ENCODE results near the gene CCDC69. TPM values are rescaled to one million over a fixed set of nuclear protein-coding genes. Genes with fewer than 3 reads are reported as not detected.

Gene CCDC69
- total and polyA plus RNA-seq, 2 donors (not counting 1 experiment from before 2014, with no cell fraction given) = 58.7 to 125 TPM

- H3K79me2 ChIP-seq (ENCODE audit: control insufficient read depth, insufficient read depth, low read length) = peaks cover 58% of the 10 kb centered on the region
- no peaks in the 10 kb centered on the region for H3K9me3 Mint-ChIP-seq (ENCODE audit: insufficient read depth)
- intact Hi-C loops (cut with micrococcal nuclease) = no loop called here
- H3K27me3 ChIP-seq (replicated peaks in 1 of 4; ENCODE audit: control extremely low read depth in 1 of 4, control insufficient read depth in 3 of 4, insufficient read depth in 4 of 4, low read length in 3 of 4) = no peaks in the 10 kb centered on the region
- H3K27me3 Mint-ChIP-seq = no peaks in the 10 kb centered on the region
- ATAC-seq (ENCODE audit: low read depth) (no peak), DNase-seq (no peak)
- H3K4me1 Mint-ChIP-seq = peaks cover 45% of the 10 kb centered on the region
- H3K4me3 ChIP-seq (ENCODE audit: control extremely low read depth in 1 of 5, extremely low read depth in 1 of 5, insufficient read depth in 1 of 5, low read depth in 2 of 5, low read length in 4 of 5) = no peak overlapping the region
- H3K4me2 ChIP-seq (replicated peaks; ENCODE audit: low read depth, low read length, poor library complexity, severe bottlenecking) = no peak overlapping the region
- ChIA-PET CTCF (interaction anchor here (1.4 kb wide), 1 partner anchor 60 kb away, joined by 5 read pairs; no protein-coding TSS in a partner anchor), POLR2A (no interaction called here)
- peaks cover 10 to 79% of the 10 kb centered on the region in 2 experiments for H3K36me3 ChIP-seq (replicated peaks in 1 of 2; ENCODE audit: control extremely low read depth in 1 of 2, control insufficient read depth in 1 of 2, extremely low read depth in 1 of 2, insufficient read depth in 2 of 2, low read length in 1 of 2)
- H3K4me1 ChIP-seq (ENCODE audit: control insufficient read depth in 2 of 2, insufficient read depth in 2 of 2, low read length in 2 of 2) = peaks cover 9 to 19% of the 10 kb centered on the region in 2 donors
- peaks cover 0 to 4% (median 3%) of the 10 kb centered on the region in 3 donors for H3K9me3 ChIP-seq (ENCODE audit: control extremely low read depth in 1 of 3, control insufficient read depth in 2 of 3, insufficient read depth in 1 of 3, low read length in 2 of 3)
- TF ChIP-seq CTCF (IDR thresholded peaks at IDR 0.05) (no peak), EZH2 (IDR thresholded peaks at IDR 0.05; ENCODE audit: borderline replicate concordance, insufficient read depth, low read depth, low read length, poor library complexity, severe bottlenecking) (no peak)
- no peak overlapping the region for H3K27ac ChIP-seq (ENCODE audit: low read length in 2 of 2)
- H2AFZ ChIP-seq (ENCODE audit: insufficient read depth, low read depth, low read length, poor library complexity, severe bottlenecking) = no peak overlapping the region
- no peak overlapping the region for H3K4me3 Mint-ChIP-seq
- peak overlapping the region; percentile 4 for H3K27ac Mint-ChIP-seq
- H3K9ac ChIP-seq (ENCODE audit: low read length) = no peak overlapping the region
- WGBS (ENCODE audit: insufficient coverage) = no CpG with 5 or more reads among the region's 5 CpGs
- H4K20me1 ChIP-seq (ENCODE audit: control insufficient read depth, insufficient read depth, low read length, poor library complexity, severe bottlenecking) = no peaks in the 10 kb centered on the region
Measured at GRCh38 chr5:151186052-151186451, 37.8 kb downstream of the CCDC69 start.

GRCh38 chr5:151184316-151185042, 39.4 kb downstream of the CCDC69 start:
- 100% methylated on average over 1 of the region's 10 CpGs for WGBS (ENCODE audit: insufficient coverage)
- no peak overlapping the region for H3K27ac Mint-ChIP-seq
- intact Hi-C loops (cut with micrococcal nuclease) = loop anchor here (2.0 kb wide), 1 partner anchor 24 kb away; no protein-coding TSS in a partner anchor

More at GRCh38 chr5:151184316-151185042, 39.4 kb downstream of the CCDC69 start:
- Mint-ChIP-seq H3K4me1 (peaks cover 36% of the 10 kb centered on the region), H3K9me3 (ENCODE audit: insufficient read depth) (no peaks in the 10 kb centered on the region), H3K4me3 (no peak overlapping the region), H3K27me3 (no peaks in the 10 kb centered on the region)
- Histone ChIP-seq H3K4me2 (replicated peaks; ENCODE audit: low read depth, low read length, poor library complexity, severe bottlenecking) (no peak overlapping the region), H3K9ac (ENCODE audit: low read length) (no peak overlapping the region), H3K27me3 (replicated peaks in 1 of 4; ENCODE audit: control extremely low read depth in 1 of 4, control insufficient read depth in 3 of 4, insufficient read depth in 4 of 4, low read length in 3 of 4) (no peaks in the 10 kb centered on the region), H3K79me2 (ENCODE audit: control insufficient read depth, insufficient read depth, low read length) (peaks cover 42% of the 10 kb centered on the region), H3K36me3 (replicated peaks in 1 of 2; ENCODE audit: control extremely low read depth in 1 of 2, control insufficient read depth in 1 of 2, extremely low read depth in 1 of 2, insufficient read depth in 2 of 2, low read length in 1 of 2) (peaks cover 10 to 91% of the 10 kb centered on the region in 2 experiments), H3K4me1 (ENCODE audit: control insufficient read depth in 2 of 2, insufficient read depth in 2 of 2, low read length in 2 of 2) (peaks cover 7% of the 10 kb centered on the region in 2 donors), H2AFZ (ENCODE audit: insufficient read depth, low read depth, low read length, poor library complexity, severe bottlenecking) (no peak overlapping the region), H4K20me1 (ENCODE audit: control insufficient read depth, insufficient read depth, low read length, poor library complexity, severe bottlenecking) (no peaks in the 10 kb centered on the region), H3K4me3 (ENCODE audit: control extremely low read depth in 1 of 5, extremely low read depth in 1 of 5, insufficient read depth in 1 of 5, low read depth in 2 of 5, low read length in 4 of 5) (no peak overlapping the region), H3K27ac (ENCODE audit: low read length in 2 of 2) (peak overlapping the region in 1 of 2 donors; percentile 20), H3K9me3 (ENCODE audit: control extremely low read depth in 1 of 3, control insufficient read depth in 2 of 3, insufficient read depth in 1 of 3, low read length in 2 of 3) (peaks cover 0 to 3% (median 3%) of the 10 kb centered on the region in 3 donors)
- CTCF ChIA-PET = interaction anchor here (0.9 to 3.7 kb wide), 5 partner anchors 19 to 133 kb away, joined by 3 to 22 read pairs (median 3); no protein-coding TSS in a partner anchor
- no peak for ATAC-seq (ENCODE audit: low read depth)
- TF ChIP-seq EZH2 (IDR thresholded peaks at IDR 0.05; ENCODE audit: borderline replicate concordance, insufficient read depth, low read depth, low read length, poor library complexity, severe bottlenecking) = no peak
- no peak for TF ChIP-seq CTCF (IDR thresholded peaks at IDR 0.05)
- no peak for DNase-seq
- POLR2A ChIA-PET = interaction anchor here (0.6 to 0.7 kb wide), 2 partner anchors 17 to 30 kb away, joined by 3 to 4 read pairs; no protein-coding TSS in a partner anchor

All from B cell (primary cell).